A549 (cell line): ENCODE results near the gene C3orf52. TPM values are rescaled to one million over a fixed set of nuclear protein-coding genes. Genes with fewer than 3 reads are reported as not detected.

Source experiments
- ATAC-seq, 2 experiments: fragments of 200-7000 bp in 1 of 2; fragments of >200 bp in 1 of 2; cut with Nextera tagmentation in 1 of 2; cut with Tn5 transposase in 1 of 2; 3 replicates each; pipeline versions ENCODE4 v1.8.0 to v1.9.1; 2018 to 2020; ENCODE audit warnings: mild to moderate bottlenecking in 1 of 2, moderate library complexity in 1 of 2
- CTCF ChIA-PET: fragments of 300-600 bp; sonication (Branson Sonifier 250); formaldehyde crosslinking; extraction: SDS; loops from one replicate; lab custom pipeline; 2021; ENCODE audit warnings: antibody characterized with exemption, inconsistent platforms; lab: Yijun Ruan, JAX
- POLR2A ChIA-PET: fragments of 350-600 bp; formaldehyde crosslinking; extraction: SDS; loops from one replicate; lab custom pipeline; 2021; ENCODE audit warnings: antibody characterized with exemption, inconsistent platforms; lab: Yijun Ruan, JAX
- DNase-seq, 2 experiments: peaks; one replicate each; pipeline versions ENCODE4 v3.0.0 to v3.0.0-alpha.2; 2011 to 2016; ENCODE audit warnings: low read depth in 1 of 2, low spot score in 1 of 2
- FAIRE-seq: peaks from 2 replicates; lab custom pipeline; 2011; peaks lifted over from hg19 to GRCh38; lab: Jason Lieb, UNC
- H3K27ac ChIP-seq, 2 experiments: fragments of >200 bp; sonication (Bioruptor Twin); formaldehyde crosslinking; 3 replicates each; pipeline ENCODE4 v1.5.1; 2016 to 2017
- H3K4me1 ChIP-seq: fragments of >200 bp; sonication (Bioruptor Twin); formaldehyde crosslinking; 3 replicates; pipeline ENCODE4 v1.6.1; 2016
- H3K4me2 ChIP-seq: fragments of >200 bp; sonication (Bioruptor Twin); formaldehyde crosslinking; 3 replicates; pipeline ENCODE4 v1.6.1; 2016
- H3K4me3 ChIP-seq: fragments of >200 bp; sonication (Bioruptor Twin); formaldehyde crosslinking; 3 replicates; pipeline ENCODE4 v1.5.1; 2016
- H3K9me3 ChIP-seq: fragments of >200 bp; sonication (Bioruptor Twin); formaldehyde crosslinking; 3 replicates; pipeline ENCODE4 v1.6.1; 2016
- BCL3 ChIP-seq: fragments of >200 bp; sonication (Bioruptor Twin); formaldehyde crosslinking; IDR thresholded peaks from 3 replicates; pipeline ENCODE4 v1.6.1; 2016
- CHD2 ChIP-seq: fragments of 150-350 bp; IDR thresholded peaks from 2 replicates; pipeline ENCODE4 v1.6.1; 2014; ENCODE audit warnings: low read length; ENCODE audit not compliant: partially characterized antibody
- CHD4 ChIP-seq: fragments of 200-600 bp; sonication (generic); IDR thresholded peaks from 2 replicates; pipeline ENCODE4 v1.6.1; 2016; ENCODE audit warnings: antibody characterized with exemption, mild to moderate bottlenecking, borderline replicate concordance
- EP300 ChIP-seq, 2 experiments: fragments of >200 bp; sonication (Bioruptor Twin); formaldehyde crosslinking; IDR thresholded peaks; 2 replicates in 1 of 2; 3 replicates in 1 of 2; pipeline ENCODE4 v1.6.1; 2016 to 2017
- FOSL2 ChIP-seq, 2 experiments: fragments of 450-650 bp in 1 of 2; fragments of >200 bp in 1 of 2; sonication (Bioruptor Twin) in 1 of 2; formaldehyde crosslinking; IDR thresholded peaks; 2 replicates each; pipeline versions ENCODE4 v1.5.0 to v1.6.1; 2016 to 2020; ENCODE audit warnings: mild to moderate bottlenecking in 1 of 2, moderate library complexity in 1 of 2
- FOXS1 ChIP-seq: fragments of 250-450 bp; sonication (Bioruptor Pico); IDR thresholded peaks from 2 replicates; pipeline ENCODE4 v1.5.0; 2020; ENCODE audit warnings: mild to moderate bottlenecking, moderate library complexity
- HEYL ChIP-seq: fragments of 250-450 bp; sonication (Bioruptor Pico); IDR thresholded peaks from 2 replicates; pipeline ENCODE4 v1.8.0; 2021; ENCODE audit warnings: mild to moderate bottlenecking, moderate library complexity
- JUN ChIP-seq, 2 experiments: fragments of >200 bp; sonication (Bioruptor Twin); formaldehyde crosslinking; IDR thresholded peaks; 2 replicates in 1 of 2; 3 replicates in 1 of 2; pipeline ENCODE4 v1.6.1; 2016 to 2017
- MYC ChIP-seq: IDR thresholded peaks from 2 replicates; pipeline ENCODE4 v1.6.1; 2012; ENCODE audit warnings: mild to moderate bottlenecking, inconsistent platforms, low read length, improper control_type of control experiment, borderline replicate concordance
- NFE2L2 ChIP-seq: fragments of 150-350 bp; conservative IDR thresholded peaks from 2 replicates; pipeline ENCODE4 v1.6.1; 2014; ENCODE audit warnings: low read length
- PBX3 ChIP-seq: IDR thresholded peaks from 2 replicates; pipeline ENCODE4 v1.6.1; 2012
- PHF8 ChIP-seq: fragments of 200-600 bp; sonication (generic); IDR thresholded peaks from 2 replicates; pipeline ENCODE4 v1.6.1; 2016; ENCODE audit warnings: low read depth, mild to moderate bottlenecking, antibody characterized with exemption, moderate library complexity, borderline replicate concordance
- POLR2AphosphoS2 ChIP-seq: conservative IDR thresholded peaks from 2 replicates; pipeline ENCODE4 v1.6.1; 2012; ENCODE audit warnings: low read length, improper control_type of control experiment, inconsistent platforms
- RAD21 ChIP-seq, 2 experiments: fragments of >200 bp in 1 of 2; sonication (Bioruptor Twin) in 1 of 2; formaldehyde crosslinking in 1 of 2; IDR thresholded peaks in 1 of 2; conservative IDR thresholded peaks in 1 of 2; 2 replicates in 1 of 2; 3 replicates in 1 of 2; pipeline ENCODE4 v1.6.1; 2012 to 2018; ENCODE audit warnings: inconsistent platforms in 1 of 2
- REST ChIP-seq: fragments of 200-600 bp; sonication (generic); IDR thresholded peaks from 2 replicates; pipeline ENCODE4 v1.6.1; 2016; ENCODE audit warnings: antibody characterized with exemption, mild to moderate bottlenecking, moderate library complexity
- SREBF2 ChIP-seq: fragments of 450-650 bp; IDR thresholded peaks from 2 replicates; pipeline ENCODE4 v1.6.1; 2014; ENCODE audit warnings: mild to moderate bottlenecking, moderate library complexity
- TP53 ChIP-seq: fragments of 250-450 bp; sonication (Bioruptor Pico); IDR thresholded peaks from 2 replicates; pipeline ENCODE4 v1.5.0; 2021; ENCODE audit warnings: mild to moderate bottlenecking, moderate library complexity
- ZSCAN20 ChIP-seq: fragments of 250-450 bp; sonication (Bioruptor Pico); IDR thresholded peaks from 2 replicates; pipeline ENCODE4 v1.8.0; 2022; ENCODE audit warnings: mild to moderate bottlenecking, moderate library complexity
- WGBS: methylation state at CpG from one replicate; pipeline ENCODE4 v1.1.6; 2017; ENCODE audit errors: missing lambda C conversion rate; 5-methylcytosine and 5-hydroxymethylcytosine counted together
- polyA plus RNA-seq, 4 experiments: library from polyadenylated mRNA; depleted of rRNA in 3 of 4; stranded (reverse); fragments of >200 nt; fragmentation: RNase III in 1 of 4; extraction: RNeasy Plus Mini Kit Qiagen cat#74134 plus additional on column Dnase treatment in 1 of 4; gene quantifications; 2 replicates in 3 of 4; 3 replicates in 1 of 4; pipeline ENCODE4 v1.2.3, GENCODE V29; 2011 to 2017

The C3orf52 gene
- polyA plus RNA-seq, 2 of the 4 experiments (the other 2 are of a cell fraction) = 7.0 to 11.5 TPM

GRCh38 chr3:112046599-112046998 is 39.6 kb upstream of the C3orf52 start:
- no peak overlapping the region for H3K4me3 ChIP-seq
- POLR2A ChIA-PET = no interaction called here
- 68% methylated on average over 4 of the region's 4 CpGs for WGBS
- DNase-seq (no peak), ATAC-seq (no peak), FAIRE-seq (no peak)
- TF ChIP-seq REST (no peak), MYC (no peak), NFE2L2 (no peak), BCL3 (no peak), HEYL (no peak), POLR2AphosphoS2 (no peak), PBX3 (no peak), EP300 (IDR thresholded peaks at IDR 0.05) (no peak), PHF8 (no peak), ZSCAN20 (CRISPR knock-in tag) (no peak), RAD21 (conservative IDR thresholded peaks at IDR 0.05 in 1 of 2, IDR thresholded peaks at IDR 0.05 in 1 of 2) (no peak), JUN (IDR thresholded peaks at IDR 0.05) (no peak)
- no peak overlapping the region for H3K4me2 ChIP-seq
- no peaks in the 10 kb centered on the region for H3K9me3 ChIP-seq
- H3K27ac ChIP-seq = no peak overlapping the region
- CTCF ChIA-PET = interaction anchor here (9.7 kb wide), 1 partner anchor 31 kb away, joined by 113 read pairs; no protein-coding TSS in a partner anchor
- H3K4me1 ChIP-seq = peaks cover 8% of the 10 kb centered on the region; the same call in 1 of the 3 replicates

GRCh38 chr3:112047264-112047663 is 38.9 kb upstream of the C3orf52 start:
- ATAC-seq (no peak), FAIRE-seq (no peak), DNase-seq (no peak)
- Histone ChIP-seq H3K4me3 (no peak overlapping the region), H3K9me3 (no peaks in the 10 kb centered on the region), H3K27ac (no peak overlapping the region), H3K4me1 (peaks cover 8% of the 10 kb centered on the region; the same call in 1 of the 3 replicates), H3K4me2 (no peak overlapping the region)
- 74% methylated on average over 1 of the region's 1 CpG for WGBS
- TF ChIP-seq CHD4 (no peak), FOSL2 (IDR thresholded peaks at IDR 0.05) (no peak), FOSL2 (CRISPR knock-in tag; IDR thresholded peaks at IDR 0.05) (no peak), TP53 (no peak), ZSCAN20 (CRISPR knock-in tag) (no peak), FOXS1 (CRISPR knock-in tag) (no peak), PBX3 (no peak), CHD2 (no peak), JUN (IDR thresholded peaks at IDR 0.05) (no peak), SREBF2 (no peak)
- CTCF ChIA-PET = interaction anchor here (9.7 kb wide), 1 partner anchor 32 kb away, joined by 113 read pairs; no protein-coding TSS in a partner anchor
- POLR2A ChIA-PET = no interaction called here
